NCI-H1417 (cell line): ENCODE results near the gene LIPK.
"Not testable (repeated sequence)": the region's sequence is repeated elsewhere in the genome, so short reads cannot be mapped to it uniquely, and the experiment has no call there.

Experiments
- DNase-seq, 3 experiments: peaks; one replicate each; lab custom pipeline; 2025; lab: John Stamatoyannopoulos, UW

The LIPK gene

GRCh38 chr10:88715517-88715916 is 9.5 kb downstream of the LIPK start:
- no peak for DNase-seq

- DNase-seq: no peak
Observed at GRCh38 chr10:88721392-88721791, 15.3 kb downstream of the LIPK start.

DNA sequence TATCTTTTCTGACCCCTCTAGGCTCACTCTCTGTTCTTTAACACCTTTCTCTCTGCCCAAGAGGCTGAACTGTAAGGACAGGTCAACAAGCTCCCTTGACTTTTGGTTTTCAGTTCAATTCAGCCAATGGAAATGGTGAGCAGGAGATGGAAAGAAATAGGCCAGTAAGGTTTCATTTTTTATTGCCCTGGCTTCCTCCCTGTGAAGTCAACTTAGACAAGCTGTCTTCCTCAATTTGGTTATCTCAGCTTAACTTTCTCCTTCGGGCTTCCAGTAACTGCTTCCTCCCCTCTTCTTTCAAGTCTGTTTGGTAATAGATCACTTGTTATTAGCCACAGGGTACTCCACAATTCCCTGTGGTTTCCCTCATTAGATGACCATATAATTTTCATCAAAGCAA is 19.7 kb downstream of the LIPK start:
- DNase-seq: peak in 2 of 3 experiments; percentile 2 to 26

DNA sequence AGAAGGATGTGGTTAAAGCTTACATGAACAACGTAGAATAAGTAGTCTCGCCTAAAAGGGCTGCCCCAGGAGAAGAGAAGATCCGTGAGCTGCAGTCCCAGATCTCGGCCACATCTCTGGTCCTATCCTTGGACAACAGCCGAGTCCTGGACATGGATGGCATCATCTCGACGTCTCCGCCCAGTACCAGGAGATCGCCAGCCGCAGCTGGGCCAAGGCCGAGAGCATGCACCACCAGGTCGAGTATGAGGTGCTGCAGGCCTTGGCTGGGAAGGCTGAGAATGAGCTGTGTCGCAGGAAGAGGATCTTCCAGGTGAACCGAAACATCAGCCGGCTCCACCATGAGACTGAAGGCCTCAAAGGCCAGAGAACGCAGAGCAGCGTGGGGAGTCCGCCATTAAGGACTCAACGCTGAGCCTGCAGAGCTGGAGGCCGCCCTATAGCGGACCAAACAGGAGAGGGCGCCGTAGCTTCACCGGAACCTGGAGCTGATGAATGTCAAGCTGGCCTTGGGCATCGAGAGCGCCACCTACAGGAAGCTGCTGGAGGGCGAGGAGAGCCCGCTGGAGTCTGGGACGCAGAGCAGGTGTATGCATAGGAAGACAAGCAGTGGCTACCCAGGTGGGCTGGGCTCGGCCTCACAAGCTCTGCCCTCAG is 22.2 kb downstream of the LIPK start:
- no peak for DNase-seq

DNA sequence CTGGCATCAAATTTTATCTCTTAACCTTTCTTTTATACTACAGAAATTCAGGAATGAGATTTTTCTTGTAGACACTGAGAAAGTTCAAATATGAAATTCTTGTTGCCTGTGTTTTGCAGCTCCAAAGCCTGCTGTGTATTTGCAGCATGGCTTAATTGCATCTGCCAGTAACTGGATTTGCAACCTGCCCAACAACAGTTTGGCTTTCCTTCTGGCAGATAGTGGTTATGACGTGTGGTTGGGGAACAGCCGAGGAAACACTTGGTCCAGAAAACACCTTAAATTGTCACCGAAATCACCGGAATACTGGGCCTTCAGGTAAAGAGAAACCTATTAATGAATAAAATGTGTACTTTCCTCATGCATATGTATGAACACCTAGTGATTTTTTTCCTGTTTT is 24.8 kb downstream of the LIPK start:
- no peak for DNase-seq

- DNase-seq: peak in 2 of 3 experiments; percentile 3 to 39
Observed at GRCh38 chr10:88731296-88731695, 25.2 kb downstream of the LIPK start.

DNA sequence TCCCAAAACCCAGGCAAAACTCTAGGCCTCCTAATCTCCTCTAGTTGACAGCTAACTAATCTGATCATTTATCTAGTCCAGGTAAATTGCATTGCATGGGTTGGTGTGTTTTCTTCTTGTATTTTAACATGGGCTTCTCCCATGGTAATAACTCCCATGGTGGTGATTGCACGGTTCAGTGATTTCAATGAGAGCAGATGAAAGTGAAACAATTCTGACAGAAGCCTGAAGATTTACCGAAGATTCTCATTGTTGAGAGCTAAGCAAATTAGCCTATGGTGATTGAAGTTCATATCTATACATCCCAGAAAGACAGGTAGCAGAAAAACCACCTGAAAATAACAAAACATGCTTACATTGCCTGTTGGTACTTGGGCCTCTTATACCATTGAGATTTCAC is 27.2 kb downstream of the LIPK start:
- no peak for DNase-seq

- no peak for DNase-seq
Observed at GRCh38 chr10:88735661-88736060, 29.6 kb downstream of the LIPK start.

DNA sequence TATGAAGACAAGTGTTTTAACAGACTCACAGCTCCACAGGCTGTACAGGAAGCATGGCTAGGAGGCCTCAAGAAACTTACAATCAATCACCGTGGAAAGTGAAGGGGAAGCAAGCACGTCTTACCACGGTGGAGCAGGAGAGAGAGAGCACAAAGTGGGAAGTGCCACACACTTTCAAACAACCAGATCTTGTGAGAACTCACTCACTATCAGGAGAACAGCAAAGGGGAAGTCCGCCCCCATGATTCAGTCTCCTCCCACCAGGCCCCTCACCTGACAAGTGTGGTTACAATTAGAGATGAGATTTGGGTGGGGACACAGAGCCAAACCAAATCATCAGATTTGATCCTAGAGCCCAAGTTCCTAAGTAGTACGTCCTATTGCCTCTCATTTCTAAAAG is 35.9 kb downstream of the LIPK start:
- DNase-seq: not testable (repeated sequence)

DNA sequence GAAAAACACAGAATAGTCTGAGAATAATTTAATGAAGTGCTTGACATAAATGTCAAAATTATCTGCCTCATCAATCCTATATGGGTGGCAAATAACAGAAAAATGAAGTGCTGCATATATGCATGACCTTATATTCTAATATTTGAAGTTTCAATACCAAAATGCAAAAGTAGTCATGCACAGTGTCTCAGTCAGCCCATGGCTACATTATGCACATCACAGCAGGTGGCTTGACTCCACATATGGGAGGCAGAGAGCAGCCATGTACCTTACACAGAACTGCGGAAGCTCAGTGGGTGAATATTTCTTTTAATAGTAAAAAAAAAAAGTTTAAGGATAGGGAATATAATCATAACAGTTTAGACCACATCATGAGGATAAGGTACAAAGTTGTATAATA is 36.4 kb downstream of the LIPK start:
- DNase-seq: no peak

DNA sequence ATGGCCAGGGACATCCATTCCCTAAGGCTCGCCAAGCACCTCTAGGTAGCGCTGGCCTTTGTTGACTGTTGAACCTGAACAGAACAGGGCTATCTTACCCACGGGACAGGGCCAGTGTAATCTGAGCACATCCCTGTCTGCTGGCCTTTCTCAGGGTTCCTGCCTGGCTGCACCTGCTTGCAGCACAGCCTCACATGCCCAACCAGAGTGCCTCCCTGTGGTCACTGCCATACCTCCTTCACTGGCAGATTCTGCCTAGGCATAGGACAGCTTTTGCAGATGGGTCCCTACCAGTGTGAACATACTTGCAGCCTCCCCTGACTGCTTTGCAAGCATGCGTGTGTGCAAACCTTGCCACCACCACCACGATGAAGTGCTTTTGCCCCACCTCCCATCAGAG is 38.0 kb downstream of the LIPK start:
- DNase-seq: peak in 1 of 3 experiments; percentile 13

- DNase-seq: no peak
Observed at GRCh38 chr10:88745633-88746032, 39.6 kb downstream of the LIPK start.

DNA sequence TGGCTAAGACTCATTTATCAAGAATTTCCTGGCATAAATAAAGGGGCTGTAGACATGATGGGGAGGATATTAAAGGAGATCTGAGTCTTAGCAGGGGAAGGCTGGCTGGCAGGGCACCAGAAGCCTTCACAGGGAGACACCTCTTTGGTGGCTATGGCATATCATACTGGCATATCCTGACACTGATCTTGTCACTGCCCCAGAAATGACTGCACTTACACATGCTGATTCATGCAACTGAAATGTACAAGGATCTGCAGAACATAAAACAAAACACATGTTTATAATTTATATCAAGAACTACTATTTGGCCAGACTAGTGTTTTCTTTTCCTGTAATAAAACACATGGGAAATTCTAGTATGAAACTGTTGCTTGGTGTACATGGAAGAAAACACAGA is 48.2 kb downstream of the LIPK start:
- DNase-seq: no peak

DNA sequence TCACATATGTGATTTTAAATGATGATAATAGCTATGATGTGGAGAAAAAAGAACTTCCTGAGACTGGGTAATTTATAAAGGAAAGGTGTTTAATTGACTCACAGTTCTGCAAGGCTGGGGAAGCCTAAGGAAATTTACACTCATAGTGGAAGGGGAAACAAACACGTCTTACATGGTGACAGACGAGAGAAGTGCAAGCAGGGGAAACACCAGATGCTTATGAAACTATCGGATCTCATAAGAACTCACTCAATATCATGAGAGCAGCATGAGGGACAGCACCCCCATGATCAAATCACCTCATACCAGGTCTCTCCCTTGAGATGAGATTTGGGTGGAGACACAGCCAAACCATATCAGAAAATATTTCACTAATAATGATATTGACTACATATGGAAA is 49.7 kb downstream of the LIPK start:
- no peak for DNase-seq

DNA sequence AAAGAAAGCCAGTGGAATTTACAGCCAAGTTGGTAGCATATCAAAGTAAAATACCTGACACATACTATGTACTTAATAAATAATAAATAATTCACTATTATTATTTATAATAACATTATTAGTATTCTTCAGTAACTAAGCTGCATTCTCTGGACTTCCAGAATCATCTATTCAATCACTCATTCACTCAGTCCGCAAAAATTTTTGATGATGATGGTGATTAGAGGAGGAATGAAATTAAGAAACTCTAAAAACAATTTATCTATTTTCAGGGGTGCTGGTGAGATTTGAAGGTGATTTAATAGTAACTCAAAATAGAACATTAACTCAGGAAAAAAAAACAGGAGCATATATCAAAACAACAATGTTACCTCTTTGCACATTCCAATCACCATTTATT is 50.6 kb downstream of the LIPK start:
- DNase-seq: no peak

DNA sequence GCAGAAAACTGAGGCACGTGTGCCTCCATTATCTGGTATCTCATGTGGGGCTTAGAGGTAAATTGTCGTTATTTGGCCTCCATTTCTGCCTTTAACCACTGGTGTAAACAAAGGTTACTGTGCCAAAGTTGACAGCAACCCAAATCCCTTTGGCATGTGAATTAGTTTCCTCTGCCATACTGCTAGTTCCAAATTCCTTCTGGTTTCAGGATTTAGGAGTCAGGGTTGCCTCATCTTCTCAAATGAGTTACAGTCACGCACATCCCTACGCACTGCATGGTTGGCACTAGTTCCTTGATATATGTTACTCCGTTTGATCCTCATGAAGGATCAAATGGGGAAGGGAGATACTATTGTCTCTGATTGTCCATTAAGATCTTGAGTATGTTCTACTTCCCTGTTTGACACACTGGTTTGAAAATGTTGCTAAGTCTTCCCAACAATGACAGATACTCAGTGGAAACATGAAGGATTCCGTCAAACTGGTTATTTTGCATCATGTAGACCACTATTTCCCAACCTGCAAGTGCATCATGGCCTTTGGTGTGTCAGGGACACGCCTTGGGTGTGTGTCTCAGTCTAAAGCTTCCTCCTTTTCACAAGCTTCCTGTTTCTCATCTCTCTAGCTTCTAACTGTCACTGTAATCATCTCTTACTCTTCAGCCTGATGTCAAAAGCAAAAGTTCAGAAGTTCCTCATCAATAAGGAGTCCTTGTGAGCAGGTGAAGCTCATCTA is 53.5 kb downstream of the LIPK start, which contains the start of gene LIPN:
Gene LIPN (plus strand): TSS at position 655 of the 736 bp plus-strand sequence. CDS start 1,386 bp downstream, outside the sequence.
- DNase-seq: no peak

- no peak for DNase-seq
Observed at GRCh38 chr10:88762906-88763305, 56.9 kb downstream of the LIPK start.

DNA sequence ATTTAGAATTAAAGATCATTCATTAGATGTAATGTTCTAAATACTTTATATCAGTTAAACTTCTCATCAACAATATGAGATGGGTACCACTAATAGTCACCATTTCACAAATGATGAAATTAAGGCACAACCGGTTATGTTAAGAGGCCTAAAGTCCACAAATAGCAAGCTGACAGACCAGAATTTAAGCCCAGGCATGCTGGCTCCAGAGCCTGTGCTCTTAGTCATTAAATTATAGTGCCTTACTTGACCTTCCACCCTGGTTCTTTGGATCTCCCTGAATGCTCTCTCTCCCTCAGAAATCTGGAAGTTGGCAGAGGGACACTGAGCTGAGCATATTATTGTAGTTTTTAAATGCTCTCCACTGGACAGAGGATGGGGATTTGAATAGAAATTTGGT is 57.4 kb downstream of the LIPK start:
- DNase-seq: peak in 1 of 3 experiments; percentile 4

DNA sequence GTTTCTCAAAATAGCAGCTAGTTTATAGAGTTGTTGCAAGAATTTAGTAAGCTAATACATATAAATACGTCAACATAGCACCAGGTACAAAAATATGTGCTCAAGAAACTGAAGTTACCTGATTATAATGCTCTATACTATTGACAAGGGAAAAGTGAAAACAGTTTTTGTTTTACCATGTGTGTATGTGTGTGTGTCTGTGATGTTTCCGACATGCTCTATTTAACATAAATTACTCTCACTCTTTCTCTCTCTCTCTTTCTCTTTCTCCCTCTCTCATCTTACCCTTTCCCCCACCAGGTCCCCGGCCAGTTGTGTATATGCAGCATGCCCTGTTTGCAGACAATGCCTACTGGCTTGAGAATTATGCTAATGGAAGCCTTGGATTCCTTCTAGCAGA is 58.1 kb downstream of the LIPK start:
- DNase-seq: no peak

GRCh38 chr10:88765816-88766215 is 59.8 kb downstream of the LIPK start:
- DNase-seq: no peak

DNA sequence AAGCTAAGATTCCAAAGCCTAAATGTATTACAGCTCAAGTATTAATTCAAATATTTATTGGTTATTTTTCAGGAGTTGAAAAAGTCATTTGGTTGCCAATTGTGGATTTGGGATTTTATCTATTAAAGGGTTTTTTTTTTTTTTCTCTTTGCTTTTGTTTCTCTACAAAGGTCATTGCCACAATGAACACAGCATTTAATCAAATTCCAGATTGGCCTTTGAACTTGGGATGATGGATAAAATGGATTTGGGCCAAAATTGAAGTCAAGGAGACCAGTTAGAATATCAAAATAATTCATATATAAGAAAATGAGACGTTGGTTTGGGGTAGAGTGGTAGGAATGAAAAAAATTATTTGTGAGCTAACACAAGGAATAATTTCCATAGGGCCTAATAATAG is 63.3 kb downstream of the LIPK start:
- no peak for DNase-seq

- DNase-seq: no peak
Observed at GRCh38 chr10:88781206-88781605, 75.2 kb downstream of the LIPK start.

DNA sequence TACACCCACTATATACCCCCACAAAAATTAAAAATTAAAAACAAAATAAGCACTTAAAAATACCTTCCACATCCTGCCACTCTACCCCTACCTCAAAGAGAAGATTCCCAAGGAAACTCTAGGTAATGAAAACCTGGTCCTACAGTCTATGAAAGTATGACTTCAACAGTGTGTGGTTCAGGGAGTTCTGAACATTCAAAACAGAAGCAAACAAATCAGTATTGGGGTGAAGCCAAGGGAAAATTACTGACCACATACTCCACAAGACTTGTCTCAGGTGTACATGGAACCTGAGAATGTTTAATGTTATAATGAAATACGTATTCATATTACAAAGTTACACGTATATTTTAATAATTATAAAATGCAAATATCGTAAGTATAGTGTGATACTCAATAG is 76.2 kb downstream of the LIPK start:
- DNase-seq: no peak

GRCh38 chr10:88783724-88784123 is 77.7 kb downstream of the LIPK start:
- DNase-seq: no peak
